A673 (cell line): Measurements from ENCODE around the gene AKAIN1. TPM values are rescaled to one million over a fixed set of nuclear protein-coding genes. Genes with fewer than 3 reads are reported as not detected.

Experiments
- BruUV-seq: library from RNA; stranded (reverse); fragments of 400-500 nt; replicated peaks from 2 replicates; lab custom pipeline; 2021; lab: Mats Ljungman, UMichigan
- CTCF ChIA-PET: fragments of 300-600 bp; sonication (Branson Sonifier 250); formaldehyde crosslinking; loops from one replicate; lab custom pipeline; 2022; ENCODE audit warnings: antibody characterized with exemption; lab: Charles Lee
- POLR2A ChIA-PET: fragments of 300-600 bp; sonication (Branson Sonifier 250); formaldehyde crosslinking; loops from one replicate; lab custom pipeline; 2022; ENCODE audit warnings: antibody characterized with exemption; ENCODE audit not compliant: low non-redundant PET; lab: Charles Lee
- DNase-seq: peaks from one replicate; pipeline ENCODE4 v3.0.0-alpha.2; 2015; ENCODE audit warnings: low spot score
- H3K27ac ChIP-seq: fragments of 200-600 bp; sonication (generic); 2 replicates; pipeline ENCODE4 v1.5.1; 2016; ENCODE audit warnings: mixed run types, low read depth, mild to moderate bottlenecking, mixed read lengths, antibody characterized with exemption, low read length; ENCODE audit not compliant: poor library complexity, severe bottlenecking
- H3K27me3 ChIP-seq: fragments of 200-600 bp; sonication (generic); replicated peaks from 2 replicates; pipeline ENCODE4 v1.6.1; 2017; ENCODE audit warnings: mixed run types, low read depth, mild to moderate bottlenecking, mixed read lengths, antibody characterized with exemption, low read length; ENCODE audit not compliant: insufficient read depth, poor library complexity
- H3K36me3 ChIP-seq: fragments of 200-600 bp; sonication (generic); 2 replicates; pipeline ENCODE4 v1.6.1; 2016; ENCODE audit warnings: mixed run types, mild to moderate bottlenecking, mixed read lengths, antibody characterized with exemption, low read length; ENCODE audit not compliant: insufficient read depth, poor library complexity, severe bottlenecking
- H3K4me1 ChIP-seq: fragments of 200-600 bp; sonication (generic); 2 replicates; pipeline ENCODE4 v1.6.1; 2017; ENCODE audit warnings: mixed run types, mild to moderate bottlenecking, mixed read lengths, antibody characterized with exemption, low read length; ENCODE audit not compliant: insufficient read depth, poor library complexity, severe bottlenecking
- H3K4me3 ChIP-seq: fragments of 200-600 bp; sonication (generic); 2 replicates; pipeline ENCODE4 v1.5.1; 2016; ENCODE audit warnings: low read depth, mixed run types, mild to moderate bottlenecking, mixed read lengths, low read length; ENCODE audit not compliant: poor library complexity, severe bottlenecking
- H3K9me3 ChIP-seq: fragments of 200-600 bp; sonication (generic); 2 replicates; pipeline ENCODE4 v1.6.1; 2016; ENCODE audit warnings: mixed run types, low read depth, mild to moderate bottlenecking, mixed read lengths, antibody characterized with exemption, low read length; ENCODE audit not compliant: poor library complexity, severe bottlenecking
- CTCF ChIP-seq: fragments of 300-800, 200-600 bp; sonication (generic); conservative IDR thresholded peaks from 2 replicates; pipeline ENCODE4 v1.5.1; 2017; ENCODE audit warnings: low read depth, mild to moderate bottlenecking, antibody characterized with exemption, low read length, moderate library complexity, mixed read lengths
- EZH2 ChIP-seq: fragments of 200-600 bp; sonication (generic); IDR thresholded peaks from 2 replicates; pipeline ENCODE4 v1.6.1; 2017; ENCODE audit warnings: borderline replicate concordance, low read depth, mild to moderate bottlenecking, mixed read lengths, antibody characterized with exemption, low read length; ENCODE audit not compliant: poor library complexity, severe bottlenecking
- intact Hi-C: fragments of 100-400 bp; cut with micrococcal nuclease; formaldehyde crosslinking; loops from one replicate; pipeline ENCODE4 v1.10.0; 2022; ENCODE audit not compliant: unreplicated experiment
- total RNA-seq: library from RNA; stranded (reverse); gene quantifications from 2 replicates; pipeline ENCODE4 v1.2.3, GENCODE V29; 2021

AKAIN1 gene
- total RNA-seq, 1 experiment from 2014 or later: not detected

- TF ChIP-seq CTCF (no peak), EZH2 (no peak)
- no TSS peak for BruUV-seq
- intact Hi-C loops: no loop called here
- POLR2A ChIA-PET: no interaction called here
- DNase-seq: no peak
- no peak overlapping the region for H3K4me3 ChIP-seq
- H3K27ac ChIP-seq: no peak overlapping the region
- no peaks in the 10 kb centered on the region for H3K4me1 ChIP-seq
- no peaks in the 10 kb centered on the region for H3K36me3 ChIP-seq
- peaks cover 74% of the 10 kb centered on the region for H3K27me3 ChIP-seq
- H3K9me3 ChIP-seq: no peaks in the 10 kb centered on the region
- CTCF ChIA-PET: no interaction called here
These were observed 46.2 kb downstream of the AKAIN1 start for GRCh38 chr18:5150894-5151293.

GRCh38 chr18:5146093-5146492 is 51.0 kb downstream of the AKAIN1 start:
- TF ChIP-seq CTCF (no peak), EZH2 (no peak)
- no peak overlapping the region for H3K4me3 ChIP-seq
- H3K36me3 ChIP-seq: no peaks in the 10 kb centered on the region
- DNase-seq: no peak
- BruUV-seq: no TSS peak
- H3K27me3 ChIP-seq: peaks cover 87% of the 10 kb centered on the region
- no peaks in the 10 kb centered on the region for H3K4me1 ChIP-seq
- POLR2A ChIA-PET: no interaction called here
- intact Hi-C loops: no loop called here
- CTCF ChIA-PET: no interaction called here
- no peaks in the 10 kb centered on the region for H3K9me3 ChIP-seq
- no peak overlapping the region for H3K27ac ChIP-seq

- intact Hi-C loops: no loop called here
- Histone ChIP-seq H3K4me3 (no peak overlapping the region), H3K27ac (no peak overlapping the region), H3K4me1 (no peaks in the 10 kb centered on the region), H3K27me3 (peaks cover 84% of the 10 kb centered on the region), H3K36me3 (no peaks in the 10 kb centered on the region), H3K9me3 (no peaks in the 10 kb centered on the region)
- DNase-seq: no peak
- ChIA-PET POLR2A (no interaction called here), CTCF (no interaction called here)
- no TSS peak for BruUV-seq
- TF ChIP-seq EZH2 (no peak), CTCF (no peak)
These were observed 51.8 kb downstream of the AKAIN1 start for GRCh38 chr18:5145168-5145825.
